Activated CD8-positive, alpha-beta memory T cell treated with anti-CD3 and anti-CD28 coated beads for 24 hours (primary cell): ENCODE measurements around the gene PCDH1.
"Not testable (repeated sequence)": the region's sequence is repeated elsewhere in the genome, so short reads cannot be mapped to it uniquely, and the experiment has no call there.

Experiments
- DNase-seq: peaks from one replicate; pipeline ENCODE4 v3.0.0-alpha.2; 2020

Gene PCDH1

GRCh38 chr5:141826674-141827073, 51.5 kb downstream of the PCDH1 start:
- no peak for DNase-seq

GRCh38 chr5:141825791-141826560, 52.2 kb downstream of the PCDH1 start:
- DNase-seq, result no peak

- no peak for DNase-seq
Observed at GRCh38 chr5:141825241-141825671, 53.0 kb downstream of the PCDH1 start.

- no peak for DNase-seq
Observed at GRCh38 chr5:141824717-141825116, 53.5 kb downstream of the PCDH1 start.

GRCh38 chr5:141823056-141823455, 55.2 kb downstream of the PCDH1 start:
- no peak for DNase-seq

- DNase-seq, result no peak
Observed at GRCh38 chr5:141822144-141822543, 56.1 kb downstream of the PCDH1 start.

GRCh38 chr5:141821430-141821925, 56.7 kb downstream of the PCDH1 start:
- no peak for DNase-seq

GRCh38 chr5:141820686-141821085, 57.5 kb downstream of the PCDH1 start:
- not testable (repeated sequence) for DNase-seq

GRCh38 chr5:141817631-141818030, 60.6 kb downstream of the PCDH1 start:
- no peak for DNase-seq

- no peak for DNase-seq
Observed at GRCh38 chr5:141816598-141817399, 61.4 kb downstream of the PCDH1 start.

- DNase-seq, result no peak
Observed at GRCh38 chr5:141815796-141816180, 62.4 kb downstream of the PCDH1 start.

GRCh38 chr5:141815051-141815795, 63.0 kb downstream of the PCDH1 start:
- DNase-seq, result no peak

- peak; percentile 74 for DNase-seq
Observed at GRCh38 chr5:141814064-141814964, 63.9 kb downstream of the PCDH1 start.

GRCh38 chr5:141812512-141812911, 65.7 kb downstream of the PCDH1 start:
- DNase-seq, result no peak

GRCh38 chr5:141811287-141812155, 66.7 kb downstream of the PCDH1 start:
- DNase-seq, result peak; percentile 63

- DNase-seq, result no peak
Observed at GRCh38 chr5:141810702-141811101, 67.5 kb downstream of the PCDH1 start.

- no peak for DNase-seq
Observed at GRCh38 chr5:141809380-141810096, 68.7 kb downstream of the PCDH1 start.

- DNase-seq, result no peak
Observed at GRCh38 chr5:141808857-141809256, 69.4 kb downstream of the PCDH1 start.

GRCh38 chr5:141807732-141808131, 70.5 kb downstream of the PCDH1 start:
- DNase-seq, result no peak

GRCh38 chr5:141807329-141807728, 70.9 kb downstream of the PCDH1 start:
- DNase-seq, result no peak
